MM.1S (cell line): ENCODE results near the gene ACADL.

Source experiments
- EZH2 ChIP-seq: fragments of 300-600 bp; sonication (generic); optimal IDR thresholded peaks from 2 replicates; pipeline ENCODE3; 2017; ENCODE audit warnings: low read depth, mild to moderate bottlenecking, antibody characterized with exemption, low read length, mixed read lengths
- TF ChIP-seq, protein P1 (sequence below): fragments of 300-600 bp; sonication (generic); IDR thresholded peaks from 2 replicates; pipeline ENCODE4 v1.5.1; 2016; ENCODE audit warnings: antibody characterized with exemption, low read length, mixed read lengths

DNA sequence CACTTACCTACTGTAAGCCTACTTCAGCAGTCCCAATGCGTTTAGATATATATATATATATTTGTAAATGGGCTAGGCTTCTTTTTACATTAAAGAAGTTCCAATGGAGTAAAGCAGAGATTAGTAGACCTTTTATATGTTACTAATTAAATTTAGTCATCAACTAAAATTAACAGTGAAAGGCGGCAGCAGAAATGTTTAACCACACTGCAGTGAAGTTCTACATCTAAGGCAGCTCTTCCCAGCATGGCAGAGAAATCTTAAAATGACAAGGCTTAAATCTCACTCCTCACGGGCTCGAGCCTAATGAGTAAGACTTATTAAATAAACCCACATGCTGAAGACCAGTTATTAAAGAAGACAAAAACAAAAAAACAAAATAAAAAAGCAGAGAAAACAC, 34.9 kb downstream of the ACADL start:
- TF ChIP-seq EZH2, result no peak
- TF ChIP-seq, protein P1, sequence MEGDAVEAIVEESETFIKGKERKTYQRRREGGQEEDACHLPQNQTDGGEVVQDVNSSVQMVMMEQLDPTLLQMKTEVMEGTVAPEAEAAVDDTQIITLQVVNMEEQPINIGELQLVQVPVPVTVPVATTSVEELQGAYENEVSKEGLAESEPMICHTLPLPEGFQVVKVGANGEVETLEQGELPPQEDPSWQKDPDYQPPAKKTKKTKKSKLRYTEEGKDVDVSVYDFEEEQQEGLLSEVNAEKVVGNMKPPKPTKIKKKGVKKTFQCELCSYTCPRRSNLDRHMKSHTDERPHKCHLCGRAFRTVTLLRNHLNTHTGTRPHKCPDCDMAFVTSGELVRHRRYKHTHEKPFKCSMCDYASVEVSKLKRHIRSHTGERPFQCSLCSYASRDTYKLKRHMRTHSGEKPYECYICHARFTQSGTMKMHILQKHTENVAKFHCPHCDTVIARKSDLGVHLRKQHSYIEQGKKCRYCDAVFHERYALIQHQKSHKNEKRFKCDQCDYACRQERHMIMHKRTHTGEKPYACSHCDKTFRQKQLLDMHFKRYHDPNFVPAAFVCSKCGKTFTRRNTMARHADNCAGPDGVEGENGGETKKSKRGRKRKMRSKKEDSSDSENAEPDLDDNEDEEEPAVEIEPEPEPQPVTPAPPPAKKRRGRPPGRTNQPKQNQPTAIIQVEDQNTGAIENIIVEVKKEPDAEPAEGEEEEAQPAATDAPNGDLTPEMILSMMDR, result no peak
